A549 (cell line): ENCODE data around the gene FRMD4A. TPM values are rescaled to one million over a fixed set of nuclear protein-coding genes. Genes with fewer than 3 reads are reported as not detected.

Source experiments
- ATAC-seq, 2 experiments: fragments of 200-7000 bp in 1 of 2; fragments of >200 bp in 1 of 2; cut with Nextera tagmentation in 1 of 2; cut with Tn5 transposase in 1 of 2; 3 replicates each; pipeline versions ENCODE4 v1.8.0 to v1.9.1; 2018 to 2020; ENCODE audit warnings: mild to moderate bottlenecking in 1 of 2, moderate library complexity in 1 of 2
- CTCF ChIA-PET: fragments of 300-600 bp; sonication (Branson Sonifier 250); formaldehyde crosslinking; extraction: SDS; loops from one replicate; lab custom pipeline; 2021; ENCODE audit warnings: antibody characterized with exemption, inconsistent platforms; lab: Yijun Ruan, JAX
- POLR2A ChIA-PET: fragments of 350-600 bp; formaldehyde crosslinking; extraction: SDS; loops from one replicate; lab custom pipeline; 2021; ENCODE audit warnings: antibody characterized with exemption, inconsistent platforms; lab: Yijun Ruan, JAX
- DNase-seq, 2 experiments: peaks; one replicate each; pipeline versions ENCODE4 v3.0.0 to v3.0.0-alpha.2; 2011 to 2016; ENCODE audit warnings: low read depth in 1 of 2, low spot score in 1 of 2
- FAIRE-seq: peaks from 2 replicates; lab custom pipeline; 2011; peaks lifted over from hg19 to GRCh38; lab: Jason Lieb, UNC
- H3K27ac ChIP-seq, 2 experiments: fragments of >200 bp; sonication (Bioruptor Twin); formaldehyde crosslinking; 3 replicates each; pipeline ENCODE4 v1.5.1; 2016 to 2017
- H3K4me1 ChIP-seq: fragments of >200 bp; sonication (Bioruptor Twin); formaldehyde crosslinking; 3 replicates; pipeline ENCODE4 v1.6.1; 2016
- H3K4me2 ChIP-seq: fragments of >200 bp; sonication (Bioruptor Twin); formaldehyde crosslinking; 3 replicates; pipeline ENCODE4 v1.6.1; 2016
- H3K4me3 ChIP-seq: fragments of >200 bp; sonication (Bioruptor Twin); formaldehyde crosslinking; 3 replicates; pipeline ENCODE4 v1.5.1; 2016
- H3K9me3 ChIP-seq: fragments of >200 bp; sonication (Bioruptor Twin); formaldehyde crosslinking; 3 replicates; pipeline ENCODE4 v1.6.1; 2016
- BHLHE40 ChIP-seq: IDR thresholded peaks from 2 replicates; pipeline ENCODE4 v1.6.1; 2012; ENCODE audit warnings: low read depth, low read length, inconsistent platforms
- CBX2 ChIP-seq: fragments of 200-600 bp; sonication (generic); IDR thresholded peaks from 2 replicates; pipeline ENCODE4 v1.6.1; 2016; ENCODE audit warnings: low read depth, mild to moderate bottlenecking, borderline replicate concordance
- CHD2 ChIP-seq: fragments of 150-350 bp; IDR thresholded peaks from 2 replicates; pipeline ENCODE4 v1.6.1; 2014; ENCODE audit warnings: low read length; ENCODE audit not compliant: partially characterized antibody
- E2F6 ChIP-seq: IDR thresholded peaks from 2 replicates; pipeline ENCODE4 v1.6.1; 2012; ENCODE audit warnings: low read depth, borderline replicate concordance
- EHMT2 ChIP-seq: fragments of 200-600 bp; sonication (generic); IDR thresholded peaks from 2 replicates; pipeline ENCODE4 v1.6.1; 2016; ENCODE audit warnings: antibody characterized with exemption, low read depth, mild to moderate bottlenecking, moderate library complexity
- EP300 ChIP-seq, 2 experiments: fragments of >200 bp; sonication (Bioruptor Twin); formaldehyde crosslinking; IDR thresholded peaks; 2 replicates in 1 of 2; 3 replicates in 1 of 2; pipeline ENCODE4 v1.6.1; 2016 to 2017
- ESRRA ChIP-seq: fragments of 150-350 bp; IDR thresholded peaks from 2 replicates; pipeline ENCODE4 v1.6.1; 2014; ENCODE audit warnings: mild to moderate bottlenecking, low read length, borderline replicate concordance
- FOXS1 ChIP-seq: fragments of 250-450 bp; sonication (Bioruptor Pico); IDR thresholded peaks from 2 replicates; pipeline ENCODE4 v1.5.0; 2020; ENCODE audit warnings: mild to moderate bottlenecking, moderate library complexity
- GATA3 ChIP-seq: IDR thresholded peaks from 2 replicates; pipeline ENCODE4 v1.6.1; 2012; ENCODE audit warnings: borderline replicate concordance
- HDAC2 ChIP-seq: fragments of 200-600 bp; sonication (generic); IDR thresholded peaks from 2 replicates; pipeline ENCODE4 v1.6.1; 2016
- HOXB5 ChIP-seq: fragments of 250-450 bp; sonication (Bioruptor Pico); IDR thresholded peaks from 2 replicates; pipeline ENCODE4 v1.5.0; 2020; ENCODE audit warnings: mild to moderate bottlenecking, moderate library complexity
- JUNB ChIP-seq: fragments of >200 bp; sonication (Bioruptor Twin); formaldehyde crosslinking; IDR thresholded peaks from 2 replicates; pipeline ENCODE4 v1.6.1; 2016
- MAFK ChIP-seq: fragments of 450-650 bp; IDR thresholded peaks from 2 replicates; pipeline ENCODE4 v1.6.1; 2014; ENCODE audit not compliant: partially characterized antibody
- NFE2L2 ChIP-seq: fragments of 150-350 bp; conservative IDR thresholded peaks from 2 replicates; pipeline ENCODE4 v1.6.1; 2014; ENCODE audit warnings: low read length
- NR3C1 ChIP-seq: fragments of >200 bp; sonication (Bioruptor Twin); formaldehyde crosslinking; IDR thresholded peaks from 3 replicates; pipeline ENCODE4 v1.6.1; 2017
- PBX3 ChIP-seq: IDR thresholded peaks from 2 replicates; pipeline ENCODE4 v1.6.1; 2012
- POLR2AphosphoS2 ChIP-seq: conservative IDR thresholded peaks from 2 replicates; pipeline ENCODE4 v1.6.1; 2012; ENCODE audit warnings: low read length, improper control_type of control experiment, inconsistent platforms
- RAD21 ChIP-seq, 2 experiments: fragments of >200 bp in 1 of 2; sonication (Bioruptor Twin) in 1 of 2; formaldehyde crosslinking in 1 of 2; IDR thresholded peaks in 1 of 2; conservative IDR thresholded peaks in 1 of 2; 2 replicates in 1 of 2; 3 replicates in 1 of 2; pipeline ENCODE4 v1.6.1; 2012 to 2018; ENCODE audit warnings: inconsistent platforms in 1 of 2
- RARB ChIP-seq: fragments of 250-450 bp; sonication (Bioruptor Pico); IDR thresholded peaks from 2 replicates; pipeline ENCODE4 v1.8.0; 2021; ENCODE audit warnings: mild to moderate bottlenecking, moderate library complexity
- RFX5 ChIP-seq: fragments of 450-650 bp; IDR thresholded peaks from 2 replicates; pipeline ENCODE4 v1.7.1; 2014; ENCODE audit warnings: antibody characterized with exemption, mild to moderate bottlenecking, moderate library complexity
- RNF2 ChIP-seq: fragments of 200-600 bp; sonication (generic); IDR thresholded peaks from 2 replicates; pipeline ENCODE4 v1.6.1; 2016; ENCODE audit warnings: low read depth, mild to moderate bottlenecking, antibody characterized with exemption, moderate library complexity, borderline replicate concordance
- SMC3 ChIP-seq: fragments of >200 bp; sonication (Bioruptor Twin); formaldehyde crosslinking; IDR thresholded peaks from 3 replicates; pipeline ENCODE4 v1.6.1; 2018; ENCODE audit warnings: inconsistent platforms
- SREBF2 ChIP-seq: fragments of 450-650 bp; IDR thresholded peaks from 2 replicates; pipeline ENCODE4 v1.6.1; 2014; ENCODE audit warnings: mild to moderate bottlenecking, moderate library complexity
- ZC3H11A ChIP-seq: fragments of 450-650 bp; IDR thresholded peaks from 2 replicates; pipeline ENCODE4 v1.6.1; 2014; ENCODE audit warnings: antibody characterized with exemption, mild to moderate bottlenecking
- ZFP36 ChIP-seq: fragments of 450-650 bp; IDR thresholded peaks from 2 replicates; pipeline ENCODE4 v1.6.1; 2014; ENCODE audit warnings: borderline replicate concordance; ENCODE audit not compliant: partially characterized antibody
- ZNF302 ChIP-seq: fragments of 250-450 bp; sonication (Bioruptor Pico); IDR thresholded peaks from 2 replicates; pipeline ENCODE4 v1.9.0; 2021; ENCODE audit warnings: inconsistent platforms, mild to moderate bottlenecking, moderate library complexity
- ZSCAN20 ChIP-seq: fragments of 250-450 bp; sonication (Bioruptor Pico); IDR thresholded peaks from 2 replicates; pipeline ENCODE4 v1.8.0; 2022; ENCODE audit warnings: mild to moderate bottlenecking, moderate library complexity
- WGBS: methylation state at CpG from one replicate; pipeline ENCODE4 v1.1.6; 2017; ENCODE audit errors: missing lambda C conversion rate; 5-methylcytosine and 5-hydroxymethylcytosine counted together
- polyA plus RNA-seq, 4 experiments: library from polyadenylated mRNA; depleted of rRNA in 3 of 4; stranded (reverse); fragments of >200 nt; fragmentation: RNase III in 1 of 4; extraction: RNeasy Plus Mini Kit Qiagen cat#74134 plus additional on column Dnase treatment in 1 of 4; gene quantifications; 2 replicates in 3 of 4; 3 replicates in 1 of 4; pipeline ENCODE4 v1.2.3, GENCODE V29; 2011 to 2017
- TF ChIP-seq, protein P1 (sequence below): fragments of >200 bp; sonication (Bioruptor Twin); formaldehyde crosslinking; IDR thresholded peaks from 3 replicates; pipeline ENCODE4 v1.5.1; 2016
- TF ChIP-seq, protein P2 (sequence below): fragments of 250-450 bp; sonication (Bioruptor Pico); IDR thresholded peaks from 2 replicates; pipeline ENCODE4 v1.5.0; 2020; ENCODE audit warnings: low read depth, mild to moderate bottlenecking, moderate library complexity
- TF ChIP-seq, protein P3 (sequence below): IDR thresholded peaks from 2 replicates; pipeline ENCODE4 v1.6.1; 2012
- TF ChIP-seq, protein P4 (sequence below): fragments of 150-350 bp; IDR thresholded peaks from 2 replicates; pipeline ENCODE4 v1.6.1; 2014; ENCODE audit warnings: low read depth, mild to moderate bottlenecking, low read length

Gene FRMD4A
- polyA plus RNA-seq, 2 of the 4 experiments (the other 2 are of a cell fraction), result 2.5 to 4.7 TPM

- Histone ChIP-seq H3K27ac (no peak overlapping the region), H3K9me3 (no peaks in the 10 kb centered on the region), H3K4me1 (no peaks in the 10 kb centered on the region), H3K4me2 (no peak overlapping the region)
- WGBS, result 70% methylated on average over 11 of the region's 11 CpGs
- no peak for ATAC-seq
- FAIRE-seq, result no peak
- ChIA-PET POLR2A (no interaction called here), CTCF (no interaction called here)
- no peak for DNase-seq
- TF ChIP-seq MAFK (no peak), E2F6 (no peak), BHLHE40 (no peak), GATA3 (no peak), RFX5 (no peak), JUNB (no peak), CBX2 (no peak), EHMT2 (no peak), ZNF302 (CRISPR knock-in tag) (no peak), NR3C1 (no peak), RARB (CRISPR knock-in tag) (no peak), ZFP36 (no peak), FOXS1 (no peak), POLR2AphosphoS2 (no peak)
- TF ChIP-seq, protein P1, sequence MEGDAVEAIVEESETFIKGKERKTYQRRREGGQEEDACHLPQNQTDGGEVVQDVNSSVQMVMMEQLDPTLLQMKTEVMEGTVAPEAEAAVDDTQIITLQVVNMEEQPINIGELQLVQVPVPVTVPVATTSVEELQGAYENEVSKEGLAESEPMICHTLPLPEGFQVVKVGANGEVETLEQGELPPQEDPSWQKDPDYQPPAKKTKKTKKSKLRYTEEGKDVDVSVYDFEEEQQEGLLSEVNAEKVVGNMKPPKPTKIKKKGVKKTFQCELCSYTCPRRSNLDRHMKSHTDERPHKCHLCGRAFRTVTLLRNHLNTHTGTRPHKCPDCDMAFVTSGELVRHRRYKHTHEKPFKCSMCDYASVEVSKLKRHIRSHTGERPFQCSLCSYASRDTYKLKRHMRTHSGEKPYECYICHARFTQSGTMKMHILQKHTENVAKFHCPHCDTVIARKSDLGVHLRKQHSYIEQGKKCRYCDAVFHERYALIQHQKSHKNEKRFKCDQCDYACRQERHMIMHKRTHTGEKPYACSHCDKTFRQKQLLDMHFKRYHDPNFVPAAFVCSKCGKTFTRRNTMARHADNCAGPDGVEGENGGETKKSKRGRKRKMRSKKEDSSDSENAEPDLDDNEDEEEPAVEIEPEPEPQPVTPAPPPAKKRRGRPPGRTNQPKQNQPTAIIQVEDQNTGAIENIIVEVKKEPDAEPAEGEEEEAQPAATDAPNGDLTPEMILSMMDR, result no peak
- TF ChIP-seq, protein P2, sequence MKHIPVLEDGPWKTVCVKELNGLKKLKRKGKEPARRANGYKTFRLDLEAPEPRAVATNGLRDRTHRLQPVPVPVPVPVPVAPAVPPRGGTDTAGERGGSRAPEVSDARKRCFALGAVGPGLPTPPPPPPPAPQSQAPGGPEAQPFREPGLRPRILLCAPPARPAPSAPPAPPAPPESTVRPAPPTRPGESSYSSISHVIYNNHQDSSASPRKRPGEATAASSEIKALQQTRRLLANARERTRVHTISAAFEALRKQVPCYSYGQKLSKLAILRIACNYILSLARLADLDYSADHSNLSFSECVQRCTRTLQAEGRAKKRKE (CRISPR knock-in tag), result no peak
- TF ChIP-seq, protein P3, sequence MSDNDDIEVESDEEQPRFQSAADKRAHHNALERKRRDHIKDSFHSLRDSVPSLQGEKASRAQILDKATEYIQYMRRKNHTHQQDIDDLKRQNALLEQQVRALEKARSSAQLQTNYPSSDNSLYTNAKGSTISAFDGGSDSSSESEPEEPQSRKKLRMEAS, result no peak
- TF ChIP-seq, all 56 proteins: peak for 0
- no peak overlapping the region for H3K4me3 ChIP-seq
Observed at GRCh38 chr10:13729586-13730305, 601.0 kb downstream of the FRMD4A start.

GRCh38 chr10:13728898-13729535, 601.7 kb downstream of the FRMD4A start:
- DNase-seq, result no peak
- POLR2A ChIA-PET, result no interaction called here
- no peak for ATAC-seq
- Histone ChIP-seq H3K27ac (no peak overlapping the region), H3K4me2 (no peak overlapping the region), H3K4me3 (no peak overlapping the region), H3K4me1 (no peaks in the 10 kb centered on the region), H3K9me3 (no peaks in the 10 kb centered on the region)
- TF ChIP-seq ZC3H11A, result no peak
- no peak for TF ChIP-seq EP300 (IDR thresholded peaks at IDR 0.05)
- TF ChIP-seq FOXS1, result no peak
- no peak for TF ChIP-seq SREBF2
- no peak for TF ChIP-seq ZSCAN20 (CRISPR knock-in tag)
- TF ChIP-seq HOXB5 (CRISPR knock-in tag), result no peak
- no peak for TF ChIP-seq RNF2
- TF ChIP-seq SMC3, result no peak
- no peak for TF ChIP-seq ZNF302 (CRISPR knock-in tag)
- TF ChIP-seq CHD2, result no peak
- TF ChIP-seq NFE2L2, result no peak
- TF ChIP-seq ESRRA, result no peak
- no peak for TF ChIP-seq HDAC2
- TF ChIP-seq PBX3, result no peak
- no peak for TF ChIP-seq EHMT2
- TF ChIP-seq, protein P4, sequence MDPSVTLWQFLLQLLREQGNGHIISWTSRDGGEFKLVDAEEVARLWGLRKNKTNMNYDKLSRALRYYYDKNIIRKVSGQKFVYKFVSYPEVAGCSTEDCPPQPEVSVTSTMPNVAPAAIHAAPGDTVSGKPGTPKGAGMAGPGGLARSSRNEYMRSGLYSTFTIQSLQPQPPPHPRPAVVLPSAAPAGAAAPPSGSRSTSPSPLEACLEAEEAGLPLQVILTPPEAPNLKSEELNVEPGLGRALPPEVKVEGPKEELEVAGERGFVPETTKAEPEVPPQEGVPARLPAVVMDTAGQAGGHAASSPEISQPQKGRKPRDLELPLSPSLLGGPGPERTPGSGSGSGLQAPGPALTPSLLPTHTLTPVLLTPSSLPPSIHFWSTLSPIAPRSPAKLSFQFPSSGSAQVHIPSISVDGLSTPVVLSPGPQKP, result no peak
- TF ChIP-seq RAD21 (conservative IDR thresholded peaks at IDR 0.05 in 1 of 2, IDR thresholded peaks at IDR 0.05 in 1 of 2), result no peak
- no peak for FAIRE-seq
- CTCF ChIA-PET, result no interaction called here
- WGBS, result 93% methylated on average over 24 of the region's 26 CpGs
